Right lobe of liver (tissue), 6 donors: ENCODE results near the gene NKAP. TPM values are rescaled to one million over a fixed set of nuclear protein-coding genes. Genes with fewer than 3 reads are reported as not detected.

Experiments used
- ATAC-seq, 4 donors: fragments of 200-7000 bp; cut with Tn5 transposase; one replicate each; pipeline ENCODE4 v1.9.1; 2020; ENCODE audit warnings: mild to moderate bottlenecking in 4 of 4, moderate library complexity in 4 of 4
- DNase-seq, 3 donors: peaks; one replicate each; pipeline ENCODE4 v3.0.0-alpha.2; 2020
- H3K27ac ChIP-seq, 3 donors: fragments of 200-600 bp; one replicate each; pipeline ENCODE4 v1.8.0; 2022
- H3K27me3 ChIP-seq, 2 donors: fragments of 200-600 bp; one replicate each; pipeline ENCODE4 v1.8.0; 2022
- H3K36me3 ChIP-seq, 4 donors: fragments of 200-600 bp; sonication (generic) in 1 of 4; one replicate each; pipeline versions ENCODE4 v1.5.1 to v1.8.0; 2017 to 2022; ENCODE audit warnings: control low read depth in 1 of 4
- H3K4me1 ChIP-seq, 4 donors: fragments of 200-600 bp; sonication (generic) in 1 of 4; one replicate each; pipeline versions ENCODE4 v1.5.1 to v1.8.0; 2017 to 2022; ENCODE audit warnings: control low read depth in 1 of 4
- H3K4me3 ChIP-seq, 3 donors: fragments of 200-600 bp; one replicate each; pipeline ENCODE4 v1.8.0; 2022
- H3K9me3 ChIP-seq, 4 donors: fragments of 200-600 bp; sonication (generic) in 1 of 4; one replicate each; pipeline versions ENCODE4 v1.5.1 to v1.8.0; 2017 to 2022; ENCODE audit warnings: control low read depth in 1 of 4
- CTCF ChIP-seq, 4 donors: fragments of 200-600 bp in 3 of 4; fragments of 450-650 bp in 1 of 4; IDR thresholded peaks; one replicate each; pipeline versions ENCODE4 v1.5.1 to v1.8.0; 2016 to 2022; ENCODE audit warnings: antibody characterized with exemption in 4 of 4, mild to moderate bottlenecking in 2 of 4
- POLR2A ChIP-seq: fragments of 450-650 bp; IDR thresholded peaks from one replicate; pipeline ENCODE4 v1.6.1; 2017; ENCODE audit warnings: antibody characterized with exemption, mild to moderate bottlenecking
- WGBS: methylation state at CpG from one replicate; pipeline ENCODE4 v1.1.6; 2018; ENCODE audit warnings: low coverage, low lambda C conversion rate; ENCODE audit not compliant: insufficient coverage; ENCODE audit errors: missing lambda C conversion rate; 5-methylcytosine and 5-hydroxymethylcytosine counted together
- intact Hi-C, 2 donors: fragments of 100-400 bp; cut with DNase I; formaldehyde crosslinking; loops; one replicate each; pipeline versions ENCODE4 v1.11.2 to v1.14.1; 2022
- total RNA-seq, 6 experiments: library from RNA; depleted of rRNA in 2 of 6; stranded (reverse); fragments of >200 nt in 2 of 6; fragmentation: NEBNext Ultra II Directional in 3 of 6; extraction: Animal tissue kit (Norgen Biotek cat#: 25700) in 3 of 6; gene quantifications; one replicate each; pipeline versions ENCODE4 v1.1.0 to v1.2.4, GENCODE V29; 2016 to 2023
- donor health status: DM: no; HTN: yes; CAD: no.
- donor health status: DM: no; HTN: no; CAD: no.
- donor health status: DM: no; HTN: no; CAD: no.
- donor health status: DM: no; HTN: yes; CAD: no.
- donor health status: DM: no; HTN: yes; CAD: no.

NKAP gene
- total RNA-seq, 6 experiments from 2014 or later, result 3.3 to 4.4 (median 3.6) TPM

GRCh38 chrX:119919835-119920585 lies 23.5 kb downstream of the NKAP start:
- WGBS, result 69% methylated on average over 5 of the region's 5 CpGs
- Histone ChIP-seq H3K27ac (no peak overlapping the region), H3K9me3 (no peaks in the 10 kb centered on the region), H3K4me3 (no peak overlapping the region), H3K27me3 (no peaks in the 10 kb centered on the region), H3K36me3 (no peaks in the 10 kb centered on the region), H3K4me1 (no peaks in the 10 kb centered on the region)
- ATAC-seq (no peak), DNase-seq (no peak)
- TF ChIP-seq CTCF (IDR thresholded peaks at IDR 0.05), result no peak
- TF ChIP-seq POLR2A, result no peak
- intact Hi-C loops, result no loop called here

GRCh38 chrX:119917877-119918276 lies 25.7 kb downstream of the NKAP start:
- TF ChIP-seq POLR2A (no peak), CTCF (IDR thresholded peaks at IDR 0.05) (no peak)
- 71% methylated on average over 2 of the region's 2 CpGs for WGBS
- Histone ChIP-seq H3K36me3 (no peaks in the 10 kb centered on the region), H3K27ac (no peak overlapping the region), H3K27me3 (no peaks in the 10 kb centered on the region), H3K4me3 (no peak overlapping the region), H3K9me3 (no peaks in the 10 kb centered on the region), H3K4me1 (no peaks in the 10 kb centered on the region)
- intact Hi-C loops, result no loop called here
- no peak for ATAC-seq
- no peak for DNase-seq

GRCh38 chrX:119916310-119916709 lies 27.2 kb downstream of the NKAP start:
- Histone ChIP-seq H3K27me3 (no peaks in the 10 kb centered on the region), H3K4me1 (no peaks in the 10 kb centered on the region), H3K27ac (no peak overlapping the region), H3K4me3 (no peak overlapping the region), H3K9me3 (no peaks in the 10 kb centered on the region), H3K36me3 (no peaks in the 10 kb centered on the region)
- intact Hi-C loops, result no loop called here
- ATAC-seq (no peak), DNase-seq (no peak)
- 73% methylated on average over 5 of the region's 5 CpGs for whole genome bisulfite sequencing
- TF ChIP-seq CTCF (IDR thresholded peaks at IDR 0.05) (no peak), POLR2A (no peak)

- DNase-seq (no peak), ATAC-seq (no peak)
- no peak overlapping the region for H3K4me3 ChIP-seq
- no peaks in the 10 kb centered on the region for H3K36me3 ChIP-seq
- H3K9me3 ChIP-seq, result no peaks in the 10 kb centered on the region
- 33% methylated on average over 1 of the region's 1 CpG for WGBS
- no peak overlapping the region for H3K27ac ChIP-seq
- no peaks in the 10 kb centered on the region for H3K4me1 ChIP-seq
- no peak for TF ChIP-seq POLR2A
- TF ChIP-seq CTCF (IDR thresholded peaks at IDR 0.05), result no peak
- no peaks in the 10 kb centered on the region for H3K27me3 ChIP-seq
- intact Hi-C loops, result no loop called here
These were observed 42.6 kb downstream of the NKAP start for GRCh38 chrX:119900976-119901375.
